ENCODE data around the gene DLX4. TPM values are rescaled to one million over a fixed set of nuclear protein-coding genes. Genes with fewer than 3 reads are reported as not detected.
A peak's percentile ranks its signal among the peaks of the same experiment; 100 is the strongest.

The DLX4 gene
- total and polyA plus RNA-seq, 10 of the 15 experiments (the other 5 are each of a cell fraction or from before 2014, with no cell fraction given) = 0.05 to 0.29 (median 0.15) TPM

DNA sequence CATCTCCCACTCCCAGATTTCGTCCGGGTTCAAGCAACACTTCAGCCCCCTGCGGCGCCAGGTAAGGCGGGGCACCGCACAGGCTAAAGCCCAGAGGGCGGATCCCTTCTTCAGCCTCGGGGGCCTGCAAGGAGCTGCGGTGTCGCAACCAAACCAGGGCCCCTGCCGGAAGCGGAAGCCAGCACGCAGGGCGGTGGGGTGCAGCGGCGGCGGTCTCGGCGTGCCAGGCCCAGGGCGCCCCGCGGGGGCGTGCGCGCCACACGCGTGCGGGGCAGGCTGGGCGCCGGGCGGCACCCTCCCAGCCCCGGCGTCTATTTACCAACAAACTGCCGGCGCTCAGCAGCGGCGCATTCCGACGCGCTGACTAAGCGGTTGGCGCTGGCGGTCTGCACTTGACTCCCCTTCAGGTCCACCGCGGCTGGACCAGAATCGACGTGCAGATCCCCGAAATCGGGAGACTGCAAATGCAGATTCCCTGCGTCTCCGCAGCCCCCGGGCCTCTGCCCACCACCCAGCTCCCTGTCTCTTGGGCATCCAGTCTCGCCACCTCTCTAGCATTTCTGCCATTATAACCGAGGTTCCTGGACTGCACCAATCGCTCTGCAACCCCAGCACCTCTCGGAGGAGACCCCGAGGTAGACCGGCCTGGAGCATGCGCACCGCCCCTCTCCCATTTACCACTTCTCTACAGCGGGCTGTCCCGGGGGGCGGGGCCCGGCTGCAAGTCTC, 421 bp upstream of the DLX4 start (continued):
- TF ChIP-seq, protein P1, sequence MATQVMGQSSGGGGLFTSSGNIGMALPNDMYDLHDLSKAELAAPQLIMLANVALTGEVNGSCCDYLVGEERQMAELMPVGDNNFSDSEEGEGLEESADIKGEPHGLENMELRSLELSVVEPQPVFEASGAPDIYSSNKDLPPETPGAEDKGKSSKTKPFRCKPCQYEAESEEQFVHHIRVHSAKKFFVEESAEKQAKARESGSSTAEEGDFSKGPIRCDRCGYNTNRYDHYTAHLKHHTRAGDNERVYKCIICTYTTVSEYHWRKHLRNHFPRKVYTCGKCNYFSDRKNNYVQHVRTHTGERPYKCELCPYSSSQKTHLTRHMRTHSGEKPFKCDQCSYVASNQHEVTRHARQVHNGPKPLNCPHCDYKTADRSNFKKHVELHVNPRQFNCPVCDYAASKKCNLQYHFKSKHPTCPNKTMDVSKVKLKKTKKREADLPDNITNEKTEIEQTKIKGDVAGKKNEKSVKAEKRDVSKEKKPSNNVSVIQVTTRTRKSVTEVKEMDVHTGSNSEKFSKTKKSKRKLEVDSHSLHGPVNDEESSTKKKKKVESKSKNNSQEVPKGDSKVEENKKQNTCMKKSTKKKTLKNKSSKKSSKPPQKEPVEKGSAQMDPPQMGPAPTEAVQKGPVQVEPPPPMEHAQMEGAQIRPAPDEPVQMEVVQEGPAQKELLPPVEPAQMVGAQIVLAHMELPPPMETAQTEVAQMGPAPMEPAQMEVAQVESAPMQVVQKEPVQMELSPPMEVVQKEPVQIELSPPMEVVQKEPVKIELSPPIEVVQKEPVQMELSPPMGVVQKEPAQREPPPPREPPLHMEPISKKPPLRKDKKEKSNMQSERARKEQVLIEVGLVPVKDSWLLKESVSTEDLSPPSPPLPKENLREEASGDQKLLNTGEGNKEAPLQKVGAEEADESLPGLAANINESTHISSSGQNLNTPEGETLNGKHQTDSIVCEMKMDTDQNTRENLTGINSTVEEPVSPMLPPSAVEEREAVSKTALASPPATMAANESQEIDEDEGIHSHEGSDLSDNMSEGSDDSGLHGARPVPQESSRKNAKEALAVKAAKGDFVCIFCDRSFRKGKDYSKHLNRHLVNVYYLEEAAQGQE (IDR thresholded peaks at IDR 0.05; ENCODE audit: low read depth, low read length) = no peak
- TF ChIP-seq YY1 (IDR thresholded peaks at IDR 0.05; ENCODE audit: low read depth, low read length) (0 out of 2 replicates have a peak, but pooled peaks have one; percentile 9), RELA (IDR thresholded peaks at IDR 0.05; ENCODE audit: borderline replicate concordance, partially characterized antibody) (no peak), TCF7 (IDR thresholded peaks at IDR 0.05; ENCODE audit: borderline replicate concordance) (no peak), IKZF1 (conservative IDR thresholded peaks at IDR 0.05) (peak; percentile 43), SREBF2 (IDR thresholded peaks at IDR 0.05; ENCODE audit: low read length) (no peak), BMI1 (IDR thresholded peaks at IDR 0.05; ENCODE audit: borderline replicate concordance) (no peak), SIN3A (IDR thresholded peaks at IDR 0.05; ENCODE audit: low read depth, low read length) (no peak), MYB (IDR thresholded peaks at IDR 0.05; ENCODE audit: borderline replicate concordance, low read depth, low read length) (no peak), RAD21 (IDR thresholded peaks at IDR 0.05; ENCODE audit: insufficient read depth, low read depth, low read length) (no peak), NFIC (IDR thresholded peaks at IDR 0.05; ENCODE audit: low read depth, low read length) (no peak), CEBPB (IDR thresholded peaks at IDR 0.05; ENCODE audit: borderline replicate concordance in 1 of 2, low read depth in 2 of 2, low read length in 2 of 2) (peak in 1 of 2 experiments; percentile 43; a peak in 1 of 4 replicates), NFXL1 (IDR thresholded peaks at IDR 0.05; ENCODE audit: borderline replicate concordance) (no peak)
- TF ChIP-seq, protein P2, sequence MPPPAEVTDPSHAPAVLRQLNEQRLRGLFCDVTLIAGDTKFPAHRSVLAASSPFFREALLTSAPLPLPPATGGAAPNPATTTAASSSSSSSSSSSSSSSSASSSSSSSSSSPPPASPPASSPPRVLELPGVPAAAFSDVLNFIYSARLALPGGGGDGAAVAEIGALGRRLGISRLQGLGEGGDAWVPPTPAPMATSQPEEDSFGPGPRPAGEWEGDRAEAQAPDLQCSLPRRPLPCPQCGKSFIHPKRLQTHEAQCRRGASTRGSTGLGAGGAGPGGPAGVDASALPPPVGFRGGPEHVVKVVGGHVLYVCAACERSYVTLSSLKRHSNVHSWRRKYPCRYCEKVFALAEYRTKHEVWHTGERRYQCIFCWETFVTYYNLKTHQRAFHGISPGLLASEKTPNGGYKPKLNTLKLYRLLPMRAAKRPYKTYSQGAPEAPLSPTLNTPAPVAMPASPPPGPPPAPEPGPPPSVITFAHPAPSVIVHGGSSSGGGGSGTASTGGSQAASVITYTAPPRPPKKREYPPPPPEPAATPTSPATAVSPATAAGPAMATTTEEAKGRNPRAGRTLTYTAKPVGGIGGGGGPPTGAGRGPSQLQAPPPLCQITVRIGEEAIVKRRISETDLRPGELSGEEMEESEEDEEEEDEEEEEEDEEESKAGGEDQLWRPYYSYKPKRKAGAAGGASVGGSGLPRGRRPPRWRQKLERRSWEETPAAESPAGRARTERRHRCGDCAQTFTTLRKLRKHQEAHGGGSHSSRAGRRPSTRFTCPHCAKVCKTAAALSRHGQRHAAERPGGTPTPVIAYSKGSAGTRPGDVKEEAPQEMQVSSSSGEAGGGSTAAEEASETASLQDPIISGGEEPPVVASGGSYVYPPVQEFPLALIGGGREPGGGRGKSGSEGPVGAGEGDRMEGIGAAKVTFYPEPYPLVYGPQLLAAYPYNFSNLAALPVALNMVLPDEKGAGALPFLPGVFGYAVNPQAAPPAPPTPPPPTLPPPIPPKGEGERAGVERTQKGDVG (CRISPR knock-in tag; IDR thresholded peaks at IDR 0.05) = no peak
- TF ChIP-seq, protein P3, sequence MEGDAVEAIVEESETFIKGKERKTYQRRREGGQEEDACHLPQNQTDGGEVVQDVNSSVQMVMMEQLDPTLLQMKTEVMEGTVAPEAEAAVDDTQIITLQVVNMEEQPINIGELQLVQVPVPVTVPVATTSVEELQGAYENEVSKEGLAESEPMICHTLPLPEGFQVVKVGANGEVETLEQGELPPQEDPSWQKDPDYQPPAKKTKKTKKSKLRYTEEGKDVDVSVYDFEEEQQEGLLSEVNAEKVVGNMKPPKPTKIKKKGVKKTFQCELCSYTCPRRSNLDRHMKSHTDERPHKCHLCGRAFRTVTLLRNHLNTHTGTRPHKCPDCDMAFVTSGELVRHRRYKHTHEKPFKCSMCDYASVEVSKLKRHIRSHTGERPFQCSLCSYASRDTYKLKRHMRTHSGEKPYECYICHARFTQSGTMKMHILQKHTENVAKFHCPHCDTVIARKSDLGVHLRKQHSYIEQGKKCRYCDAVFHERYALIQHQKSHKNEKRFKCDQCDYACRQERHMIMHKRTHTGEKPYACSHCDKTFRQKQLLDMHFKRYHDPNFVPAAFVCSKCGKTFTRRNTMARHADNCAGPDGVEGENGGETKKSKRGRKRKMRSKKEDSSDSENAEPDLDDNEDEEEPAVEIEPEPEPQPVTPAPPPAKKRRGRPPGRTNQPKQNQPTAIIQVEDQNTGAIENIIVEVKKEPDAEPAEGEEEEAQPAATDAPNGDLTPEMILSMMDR (IDR thresholded peaks at IDR 0.05 in 2 of 3, conservative IDR thresholded peaks at IDR 0.05 in 1 of 3; ENCODE audit: control insufficient read depth in 2 of 3, extremely low read depth in 1 of 3, insufficient read depth in 1 of 3, low read depth in 3 of 3, low read length in 3 of 3) = no peak
- TF ChIP-seq, protein P4, sequence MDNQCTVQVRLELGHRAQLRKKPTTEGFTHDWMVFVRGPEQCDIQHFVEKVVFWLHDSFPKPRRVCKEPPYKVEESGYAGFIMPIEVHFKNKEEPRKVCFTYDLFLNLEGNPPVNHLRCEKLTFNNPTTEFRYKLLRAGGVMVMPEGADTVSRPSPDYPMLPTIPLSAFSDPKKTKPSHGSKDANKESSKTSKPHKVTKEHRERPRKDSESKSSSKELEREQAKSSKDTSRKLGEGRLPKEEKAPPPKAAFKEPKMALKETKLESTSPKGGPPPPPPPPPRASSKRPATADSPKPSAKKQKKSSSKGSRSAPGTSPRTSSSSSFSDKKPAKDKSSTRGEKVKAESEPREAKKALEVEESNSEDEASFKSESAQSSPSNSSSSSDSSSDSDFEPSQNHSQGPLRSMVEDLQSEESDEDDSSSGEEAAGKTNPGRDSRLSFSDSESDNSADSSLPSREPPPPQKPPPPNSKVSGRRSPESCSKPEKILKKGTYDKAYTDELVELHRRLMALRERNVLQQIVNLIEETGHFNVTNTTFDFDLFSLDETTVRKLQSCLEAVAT (IDR thresholded peaks at IDR 0.05) = no peak
- TF ChIP-seq, protein P5, sequence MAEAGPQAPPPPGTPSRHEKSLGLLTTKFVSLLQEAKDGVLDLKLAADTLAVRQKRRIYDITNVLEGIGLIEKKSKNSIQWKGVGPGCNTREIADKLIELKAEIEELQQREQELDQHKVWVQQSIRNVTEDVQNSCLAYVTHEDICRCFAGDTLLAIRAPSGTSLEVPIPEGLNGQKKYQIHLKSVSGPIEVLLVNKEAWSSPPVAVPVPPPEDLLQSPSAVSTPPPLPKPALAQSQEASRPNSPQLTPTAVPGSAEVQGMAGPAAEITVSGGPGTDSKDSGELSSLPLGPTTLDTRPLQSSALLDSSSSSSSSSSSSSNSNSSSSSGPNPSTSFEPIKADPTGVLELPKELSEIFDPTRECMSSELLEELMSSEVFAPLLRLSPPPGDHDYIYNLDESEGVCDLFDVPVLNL (IDR thresholded peaks at IDR 0.05; ENCODE audit: low read depth, low read length) = no peak
